B cell (primary cell): ENCODE data around the gene VPS72. TPM values are rescaled to one million over a fixed set of nuclear protein-coding genes. Genes with fewer than 3 reads are reported as not detected.
"Not testable (repeated sequence)": the region's sequence is repeated elsewhere in the genome, so short reads cannot be mapped to it uniquely, and the experiment has no call there.

Source experiments
- ATAC-seq: fragments of 200-7000 bp; cut with Tn5 transposase; one replicate; pipeline ENCODE4 v1.10.0; 2021; ENCODE audit warnings: low read depth, mild to moderate bottlenecking, moderate number of reproducible peaks, moderate library complexity
- CTCF ChIA-PET: fragments of 350-600 bp; sonication (Branson Sonifier 250); formaldehyde crosslinking; loops from one replicate; lab custom pipeline; 2021; ENCODE audit warnings: antibody characterized with exemption, inconsistent platforms; lab: Charles Lee
- POLR2A ChIA-PET: fragments of 350-600 bp; sonication (Branson Sonifier 250); formaldehyde crosslinking; loops from one replicate; lab custom pipeline; 2021; ENCODE audit warnings: antibody characterized with exemption; lab: Charles Lee
- DNase-seq: peaks from one replicate; pipeline ENCODE4 v3.0.0; 2013
- H2AFZ ChIP-seq: 2 replicates; pipeline ENCODE4 v1.6.1; 2012; ENCODE audit warnings: mild to moderate bottlenecking, low read depth, low read length; ENCODE audit not compliant: insufficient read depth, poor library complexity, severe bottlenecking
- H3K27ac ChIP-seq, 2 donors: 1 replicate in 1 of 2; 2 replicates in 1 of 2; pipeline ENCODE4 v1.5.1; 2012 to 2013; ENCODE audit warnings: low read length in 2 of 2, mild to moderate bottlenecking in 2 of 2, moderate library complexity in 1 of 2
- H3K27me3 ChIP-seq, 4 experiments: fragments of 200-600 bp in 1 of 4; sonication (generic) in 1 of 4; replicated peaks in 1 of 4; 1 replicate in 2 of 4; 2 replicates in 2 of 4; pipeline versions ENCODE4 v1.6.1 to v1.7.0; 2013 to 2016; ENCODE audit warnings: low read length in 3 of 4, mild to moderate bottlenecking in 2 of 4, mixed read lengths in 1 of 4, moderate library complexity in 1 of 4; ENCODE audit not compliant: insufficient read depth in 4 of 4, control insufficient read depth in 3 of 4; ENCODE audit errors: control extremely low read depth in 1 of 4
- H3K36me3 ChIP-seq, 2 experiments: replicated peaks in 1 of 2; 1 replicate in 1 of 2; 2 replicates in 1 of 2; pipeline versions ENCODE4 v1.6.1 to v1.7.1; 2013; ENCODE audit warnings: low read length in 1 of 2; ENCODE audit not compliant: insufficient read depth in 2 of 2, control insufficient read depth in 1 of 2; ENCODE audit errors: control extremely low read depth in 1 of 2, extremely low read depth in 1 of 2
- H3K4me1 ChIP-seq, 2 donors: fragments of 200-600 bp in 1 of 2; sonication (generic) in 1 of 2; 1 replicate in 1 of 2; 2 replicates in 1 of 2; pipeline versions ENCODE4 v1.5.1 to v1.6.1; 2013 to 2017; ENCODE audit warnings: low read length in 2 of 2; ENCODE audit not compliant: control insufficient read depth in 2 of 2, insufficient read depth in 2 of 2
- H3K4me2 ChIP-seq: replicated peaks from 2 replicates; pipeline ENCODE3; 2012; ENCODE audit warnings: mild to moderate bottlenecking, low read depth, low read length; ENCODE audit not compliant: poor library complexity, severe bottlenecking
- H3K4me3 ChIP-seq, 5 experiments: fragments of 200-600 bp in 1 of 5; sonication (generic) in 1 of 5; 1 replicate in 3 of 5; 2 replicates in 2 of 5; pipeline versions ENCODE4 v1.5.1 to v1.7.0; 2011 to 2016; ENCODE audit warnings: low read length in 4 of 5, mild to moderate bottlenecking in 4 of 5, low read depth in 2 of 5, control low read depth in 1 of 5, moderate library complexity in 1 of 5; ENCODE audit not compliant: insufficient read depth in 1 of 5; ENCODE audit errors: control extremely low read depth in 1 of 5, extremely low read depth in 1 of 5
- H3K79me2 ChIP-seq: fragments of 200-600 bp; sonication (generic); one replicate; pipeline ENCODE4 v1.6.0; 2016; ENCODE audit warnings: low read length; ENCODE audit not compliant: control insufficient read depth, insufficient read depth
- H3K9ac ChIP-seq: fragments of 200-600 bp; sonication (generic); 2 replicates; pipeline ENCODE4 v1.6.1; 2017; ENCODE audit warnings: mild to moderate bottlenecking, low read length, moderate library complexity
- H3K9me3 ChIP-seq, 3 donors: one replicate each; pipeline versions ENCODE4 v1.6.1 to v1.7.1; 2013; ENCODE audit warnings: low read length in 2 of 3; ENCODE audit not compliant: control insufficient read depth in 2 of 3, insufficient read depth in 1 of 3; ENCODE audit errors: control extremely low read depth in 1 of 3
- H4K20me1 ChIP-seq: 2 replicates; pipeline ENCODE4 v1.6.0; 2012; ENCODE audit warnings: mild to moderate bottlenecking, low read length; ENCODE audit not compliant: insufficient read depth, control insufficient read depth, poor library complexity, severe bottlenecking
- H3K27ac Mint-ChIP-seq: one replicate; pipeline ENCODE4 v1.8.0; 2021; ENCODE audit warnings: mixed read lengths
- H3K27me3 Mint-ChIP-seq: one replicate; pipeline ENCODE4 v1.8.0; 2021; ENCODE audit warnings: mixed read lengths
- H3K4me1 Mint-ChIP-seq: one replicate; pipeline ENCODE4 v1.8.0; 2021; ENCODE audit warnings: mixed read lengths
- H3K4me3 Mint-ChIP-seq: one replicate; pipeline ENCODE4 v1.8.0; 2021; ENCODE audit warnings: mixed read lengths
- H3K9me3 Mint-ChIP-seq: one replicate; pipeline ENCODE4 v1.8.0; 2022; ENCODE audit warnings: mixed read lengths; ENCODE audit not compliant: insufficient read depth
- CTCF ChIP-seq: fragments of 200-600 bp; IDR thresholded peaks from one replicate; pipeline ENCODE4 v1.8.0; 2022; ENCODE audit warnings: antibody characterized with exemption, mild to moderate bottlenecking
- EZH2 ChIP-seq: IDR thresholded peaks from 2 replicates; pipeline ENCODE4 v1.6.1; 2012; ENCODE audit warnings: borderline replicate concordance, low read depth, mild to moderate bottlenecking, moderate library complexity, low read length; ENCODE audit not compliant: insufficient read depth, poor library complexity, severe bottlenecking
- WGBS: methylation state at CpG from one replicate; pipeline ENCODE4 v1.1.5; 2013; ENCODE audit warnings: missing lambda C conversion rate; ENCODE audit not compliant: insufficient coverage; 5-methylcytosine and 5-hydroxymethylcytosine counted together
- intact Hi-C: fragments of 100-400 bp; cut with micrococcal nuclease; formaldehyde crosslinking; loops from one replicate; pipeline ENCODE4 v1.10.0; 2022
- polyA plus RNA-seq: library from polyadenylated mRNA; depleted of rRNA; stranded (reverse); fragments of >200 nt; gene quantifications from 2 replicates; pipeline ENCODE4 v1.2.3, GENCODE V29; 2012
- total RNA-seq, 2 donors: library from RNA; stranded (reverse); fragments of 120-200 nt in 1 of 2; gene quantifications; 1 replicate in 1 of 2; 2 replicates in 1 of 2; pipeline versions ENCODE4 v1.2.3 to v1.2.4, GENCODE V29; 2013 to 2022

Gene VPS72
- total and polyA plus RNA-seq, 2 donors (not counting 1 experiment from before 2014, with no cell fraction given) = 42.1 to 48.7 TPM

GRCh38 chr1:151194894-151195594 lies 5.0 kb upstream of the VPS72 start:
- H3K4me1 Mint-ChIP-seq = peaks cover 32% of the 10 kb centered on the region
- 88% methylated on average over 10 of the region's 17 CpGs for WGBS
- ChIA-PET POLR2A (interaction anchor here (0.6 kb wide), 1 partner anchor 21 kb away, joined by 4 read pairs; no protein-coding TSS in a partner anchor), CTCF (interaction anchor here (0.5 to 2.0 kb wide), 9 partner anchors 17 to 257 kb away, joined by 3 to 8 read pairs (median 3); no protein-coding TSS in a partner anchor)
- H3K9me3 Mint-ChIP-seq, ATAC-seq, H2AFZ ChIP-seq, H3K4me3 ChIP-seq, DNase-seq, H3K36me3 ChIP-seq, H3K9me3 ChIP-seq, H3K27me3 Mint-ChIP-seq, H3K27ac Mint-ChIP-seq, H4K20me1 ChIP-seq, H3K9ac ChIP-seq, H3K4me3 Mint-ChIP-seq, H3K27me3 ChIP-seq, H3K4me2 ChIP-seq, H3K27ac ChIP-seq: not testable (repeated sequence)
- Histone ChIP-seq H3K4me1 (peaks cover 14 to 22% of the 10 kb centered on the region in 2 donors), H3K79me2 (peaks cover 22% of the 10 kb centered on the region)
- intact Hi-C loops = loop anchor here (5.0 kb wide), 1 partner anchor 132 kb away; the partner anchor contains the start of gene PI4KB

- POLR2A ChIA-PET = interaction anchor here (0.6 kb wide), 1 partner anchor 1091 kb away, joined by 4 read pairs; no protein-coding TSS in a partner anchor
- peaks cover 31% of the 10 kb centered on the region for H3K4me1 Mint-ChIP-seq
- no peak overlapping the region for H2AFZ ChIP-seq
- peaks cover 12 to 22% of the 10 kb centered on the region in 2 donors for H3K4me1 ChIP-seq
- H3K9ac ChIP-seq = no peak overlapping the region
- H3K9me3 ChIP-seq = no peaks in the 10 kb centered on the region
- WGBS = no CpG with 5 or more reads among the region's 1 CpG
- no peaks in the 10 kb centered on the region for H3K36me3 ChIP-seq
- H3K79me2 ChIP-seq = peaks cover 20% of the 10 kb centered on the region
- no peak overlapping the region for H3K4me2 ChIP-seq
- CTCF ChIA-PET = interaction anchor here (0.6 to 1.5 kb wide), 2 partner anchors 58 to 94 kb away, joined by 3 to 6 read pairs; no protein-coding TSS in a partner anchor
- H3K27ac Mint-ChIP-seq = no peak overlapping the region
- H4K20me1 ChIP-seq = no peaks in the 10 kb centered on the region
- DNase-seq (no peak), ATAC-seq (no peak)
- TF ChIP-seq CTCF (no peak), EZH2 (no peak)
- intact Hi-C loops = no loop called here
- no peak overlapping the region for H3K4me3 Mint-ChIP-seq
- H3K4me3 ChIP-seq = no peak overlapping the region
- no peak overlapping the region for H3K27ac ChIP-seq
- H3K27me3 Mint-ChIP-seq = no peaks in the 10 kb centered on the region
- no peaks in the 10 kb centered on the region for H3K9me3 Mint-ChIP-seq
- peaks cover 0 to 2% (median 0%) of the 10 kb centered on the region in 4 experiments for H3K27me3 ChIP-seq
These were observed 3.9 kb upstream of the VPS72 start for GRCh38 chr1:151193856-151194255.
